HepG2 (cell line): Measurements from ENCODE around the gene SGMS1.

Source experiments
- CTCF ChIP-seq: sonication (generic); formaldehyde crosslinking; IDR thresholded peaks from 2 replicates; pipeline ENCODE4 v1.5.0; 2020; ENCODE audit warnings: mild to moderate bottlenecking, missing genetic modification reagents, moderate library complexity
- EZH2 ChIP-seq: conservative IDR thresholded peaks from 2 replicates; pipeline ENCODE4 v1.6.1; 2012; ENCODE audit warnings: mild to moderate bottlenecking, low read depth, low read length, moderate library complexity
- GTF2F1 ChIP-seq: fragments of 150-350 bp; IDR thresholded peaks from 2 replicates; pipeline ENCODE4 v1.6.1; 2014; ENCODE audit warnings: low read length
- HDAC2 ChIP-seq: sonication (generic); formaldehyde crosslinking; IDR thresholded peaks from 2 replicates; pipeline ENCODE4 v1.4.0; 2020; ENCODE audit warnings: missing genetic modification reagents
- JUN ChIP-seq: sonication (generic); formaldehyde crosslinking; IDR thresholded peaks from 2 replicates; pipeline ENCODE4 v1.4.0; 2020; ENCODE audit warnings: mild to moderate bottlenecking, missing genetic modification reagents
- NR2C2 ChIP-seq: sonication (generic); formaldehyde crosslinking; IDR thresholded peaks from 2 replicates; pipeline ENCODE4 v1.4.0; 2020; ENCODE audit warnings: missing genetic modification reagents, mild to moderate bottlenecking, moderate library complexity, borderline replicate concordance
- RFX5 ChIP-seq: IDR thresholded peaks from 2 replicates; pipeline ENCODE4 v1.6.1; 2011; ENCODE audit warnings: low read depth, low read length, improper control_type of control experiment
- SRF ChIP-seq: IDR thresholded peaks from 2 replicates; pipeline ENCODE4 v1.6.1; 2011; ENCODE audit warnings: mild to moderate bottlenecking, low read depth, low read length, moderate library complexity
- THAP8 ChIP-seq: sonication (generic); formaldehyde crosslinking; IDR thresholded peaks from 2 replicates; pipeline ENCODE4 v1.5.1; 2020; ENCODE audit warnings: missing genetic modification reagents, mild to moderate bottlenecking, borderline replicate concordance
- USF2 ChIP-seq, 2 experiments: sonication (generic) in 1 of 2; formaldehyde crosslinking in 1 of 2; IDR thresholded peaks; 2 replicates each; pipeline versions ENCODE4 v1.5.1 to v1.6.1; 2011 to 2020; ENCODE audit warnings: borderline replicate concordance in 1 of 2, low read depth in 1 of 2, low read length in 1 of 2, mild to moderate bottlenecking in 1 of 2, missing genetic modification reagents in 1 of 2, moderate library complexity in 1 of 2

GRCh38 chr10:50403074-50403473 lies 220.7 kb downstream of the SGMS1 start:
- no peak for TF ChIP-seq HDAC2
- no peak for TF ChIP-seq USF2 (IDR thresholded peaks at IDR 0.05; ENCODE audit: low read depth, low read length)
- TF ChIP-seq USF2 (CRISPR knock-in tag; IDR thresholded peaks at IDR 0.05; ENCODE audit: borderline replicate concordance): no peak
- no peak for TF ChIP-seq JUN (CRISPR knock-in tag)
- TF ChIP-seq CTCF (CRISPR knock-in tag): no peak
- TF ChIP-seq EZH2: no peak
- TF ChIP-seq NR2C2: no peak
- TF ChIP-seq GTF2F1: no peak
- no peak for TF ChIP-seq SRF
- TF ChIP-seq RFX5: no peak
- no peak for TF ChIP-seq THAP8 (CRISPR knock-in tag)
